ENCODE data around the gene LIMD2.

Gene LIMD2

DNA sequence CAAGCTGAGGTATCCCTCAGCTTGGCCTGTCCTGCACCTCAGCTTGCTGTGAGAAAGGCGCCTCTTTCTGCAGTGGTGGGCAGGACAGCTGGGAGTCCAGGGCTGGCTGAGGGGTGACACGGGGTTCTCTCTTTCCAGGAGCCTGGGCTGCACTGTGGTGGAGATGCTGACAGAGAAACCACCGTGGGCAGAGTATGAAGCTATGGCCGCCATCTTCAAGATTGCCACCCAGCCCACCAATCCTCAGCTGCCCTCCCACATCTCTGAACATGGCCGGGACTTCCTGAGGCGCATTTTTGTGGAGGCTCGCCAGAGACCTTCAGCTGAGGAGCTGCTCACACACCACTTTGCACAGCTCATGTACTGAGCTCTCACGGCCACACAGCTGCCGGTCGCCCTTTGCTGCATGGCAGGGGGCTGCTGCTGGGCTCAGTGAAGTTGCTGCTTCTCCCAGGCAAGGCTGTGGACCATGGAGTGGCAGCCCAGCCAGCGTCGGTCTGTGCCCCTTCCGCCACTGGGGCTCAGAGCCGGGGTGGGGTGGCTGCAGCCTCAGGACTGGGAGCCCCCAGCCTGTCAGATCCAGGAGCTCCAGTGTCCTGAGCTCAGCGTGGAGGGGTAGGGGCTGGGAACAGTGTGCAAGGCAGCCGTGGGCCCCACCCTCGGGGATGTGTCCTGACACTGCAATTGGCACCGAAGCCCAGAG, 6.4 kb downstream of the LIMD2 start:
- DNase-seq (ENCODE audit: low read depth, low spot score) = no peak
- TF ChIP-seq, protein P1, sequence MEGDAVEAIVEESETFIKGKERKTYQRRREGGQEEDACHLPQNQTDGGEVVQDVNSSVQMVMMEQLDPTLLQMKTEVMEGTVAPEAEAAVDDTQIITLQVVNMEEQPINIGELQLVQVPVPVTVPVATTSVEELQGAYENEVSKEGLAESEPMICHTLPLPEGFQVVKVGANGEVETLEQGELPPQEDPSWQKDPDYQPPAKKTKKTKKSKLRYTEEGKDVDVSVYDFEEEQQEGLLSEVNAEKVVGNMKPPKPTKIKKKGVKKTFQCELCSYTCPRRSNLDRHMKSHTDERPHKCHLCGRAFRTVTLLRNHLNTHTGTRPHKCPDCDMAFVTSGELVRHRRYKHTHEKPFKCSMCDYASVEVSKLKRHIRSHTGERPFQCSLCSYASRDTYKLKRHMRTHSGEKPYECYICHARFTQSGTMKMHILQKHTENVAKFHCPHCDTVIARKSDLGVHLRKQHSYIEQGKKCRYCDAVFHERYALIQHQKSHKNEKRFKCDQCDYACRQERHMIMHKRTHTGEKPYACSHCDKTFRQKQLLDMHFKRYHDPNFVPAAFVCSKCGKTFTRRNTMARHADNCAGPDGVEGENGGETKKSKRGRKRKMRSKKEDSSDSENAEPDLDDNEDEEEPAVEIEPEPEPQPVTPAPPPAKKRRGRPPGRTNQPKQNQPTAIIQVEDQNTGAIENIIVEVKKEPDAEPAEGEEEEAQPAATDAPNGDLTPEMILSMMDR (IDR thresholded peaks at IDR 0.05; ENCODE audit: low read depth, low read length) = no peak
- in situ Hi-C loops (cut with HindIII; ENCODE audit: low sequenced_read_pairs) = no loop called here
- H3K4me3 ChIP-seq (ENCODE audit: low read depth, low read length) = no peak overlapping the region

DNA sequence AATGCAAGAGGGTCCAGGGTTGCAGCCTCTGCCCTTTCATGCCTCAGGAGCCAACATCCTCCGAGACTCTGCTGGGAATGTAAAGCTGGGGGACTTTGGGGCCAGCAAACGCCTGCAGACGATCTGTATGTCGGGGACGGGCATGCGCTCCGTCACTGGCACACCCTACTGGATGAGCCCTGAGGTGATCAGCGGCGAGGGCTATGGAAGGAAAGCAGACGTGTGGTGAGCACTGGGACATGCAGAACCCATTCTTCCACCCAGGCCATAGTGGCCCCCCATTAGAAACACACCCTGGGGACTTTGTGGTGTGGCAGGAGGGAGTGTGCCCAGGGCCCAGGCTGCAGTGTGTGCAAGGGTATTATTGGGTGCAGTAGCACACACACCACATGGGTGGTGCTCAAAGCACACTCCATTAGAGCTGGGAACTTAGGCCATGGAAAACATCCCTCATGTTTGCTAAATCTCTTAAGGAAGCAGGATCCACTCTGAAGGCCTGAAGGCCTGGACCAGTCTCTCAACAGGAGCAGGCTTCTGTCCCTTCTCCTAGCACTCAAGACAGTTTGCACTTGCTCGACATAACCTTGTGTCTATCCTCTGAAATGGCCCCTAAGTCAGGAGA, 7.6 kb downstream of the LIMD2 start:
- TF ChIP-seq, protein P1 (IDR thresholded peaks at IDR 0.05; ENCODE audit: low read depth, low read length) = no peak
- no peak overlapping the region for H3K4me3 ChIP-seq (ENCODE audit: low read depth, low read length)
- in situ Hi-C loops (cut with HindIII; ENCODE audit: low sequenced_read_pairs) = no loop called here
- DNase-seq (ENCODE audit: low read depth, low spot score) = no peak

DNA sequence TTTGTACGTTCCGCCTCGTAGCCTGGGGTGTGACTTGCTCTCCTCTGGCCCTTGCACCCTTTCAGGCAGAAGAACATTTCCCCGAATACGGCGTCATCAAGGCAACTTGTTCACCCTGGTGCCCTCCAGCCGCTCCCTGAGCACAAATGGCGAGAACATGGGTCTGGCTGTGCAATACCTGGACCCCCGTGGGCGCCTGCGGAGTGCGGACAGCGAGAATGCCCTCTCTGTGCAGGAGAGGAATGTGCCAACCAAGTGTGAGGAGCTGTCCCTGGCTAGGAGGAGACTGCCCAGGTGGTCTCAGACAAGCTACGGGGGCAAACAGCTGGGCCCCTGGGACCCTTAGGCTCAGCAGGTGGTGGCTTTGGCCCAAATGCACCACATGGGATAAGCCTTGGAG, 10.4 kb downstream of the LIMD2 start:
- H3K4me3 ChIP-seq (ENCODE audit: low read depth, low read length) = no peak overlapping the region
- no peak for DNase-seq (ENCODE audit: low read depth, low spot score)
- in situ Hi-C loops (cut with HindIII; ENCODE audit: low sequenced_read_pairs) = no loop called here

DNA sequence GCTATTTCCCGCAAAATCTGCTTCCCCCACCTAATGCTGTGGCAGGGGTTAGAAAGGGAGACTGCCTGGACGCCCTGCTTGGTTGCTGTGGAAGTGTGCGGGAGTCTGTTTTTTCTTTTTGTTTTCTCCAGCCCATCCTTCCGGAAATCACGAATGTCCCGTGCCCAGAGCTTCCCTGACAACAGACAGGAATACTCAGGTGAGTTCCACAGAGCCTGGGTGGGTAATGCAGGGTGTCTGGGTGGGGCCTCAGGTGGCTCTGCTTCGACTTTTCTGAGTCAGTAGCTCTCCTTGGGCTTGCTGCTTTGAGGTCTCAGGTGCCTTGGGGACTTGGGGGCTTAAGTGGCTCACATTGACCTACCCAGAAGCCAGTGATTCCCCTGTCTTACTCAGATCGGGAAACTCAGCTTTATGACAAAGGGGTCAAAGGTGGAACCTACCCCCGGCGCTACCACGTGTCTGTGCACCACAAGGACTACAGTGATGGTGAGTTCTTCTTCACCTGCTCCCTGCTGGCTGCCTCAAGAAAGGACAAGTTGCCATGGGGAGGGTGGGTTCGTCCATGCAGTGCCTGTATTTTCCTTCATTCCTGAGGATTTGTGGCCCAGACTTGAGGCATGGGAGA, 11.4 kb downstream of the LIMD2 start:
- TF ChIP-seq, protein P1 (IDR thresholded peaks at IDR 0.05; ENCODE audit: low read depth, low read length) = no peak
- in situ Hi-C loops (cut with HindIII; ENCODE audit: low sequenced_read_pairs) = no loop called here
- DNase-seq (ENCODE audit: low read depth, low spot score) = no peak
- no peak overlapping the region for H3K4me3 ChIP-seq (ENCODE audit: low read depth, low read length)

More for the DNA sequence above, 10.4 kb downstream of the LIMD2 start:
- TF ChIP-seq, protein P1 (IDR thresholded peaks at IDR 0.05; ENCODE audit: low read depth, low read length) = no peak

DNA sequence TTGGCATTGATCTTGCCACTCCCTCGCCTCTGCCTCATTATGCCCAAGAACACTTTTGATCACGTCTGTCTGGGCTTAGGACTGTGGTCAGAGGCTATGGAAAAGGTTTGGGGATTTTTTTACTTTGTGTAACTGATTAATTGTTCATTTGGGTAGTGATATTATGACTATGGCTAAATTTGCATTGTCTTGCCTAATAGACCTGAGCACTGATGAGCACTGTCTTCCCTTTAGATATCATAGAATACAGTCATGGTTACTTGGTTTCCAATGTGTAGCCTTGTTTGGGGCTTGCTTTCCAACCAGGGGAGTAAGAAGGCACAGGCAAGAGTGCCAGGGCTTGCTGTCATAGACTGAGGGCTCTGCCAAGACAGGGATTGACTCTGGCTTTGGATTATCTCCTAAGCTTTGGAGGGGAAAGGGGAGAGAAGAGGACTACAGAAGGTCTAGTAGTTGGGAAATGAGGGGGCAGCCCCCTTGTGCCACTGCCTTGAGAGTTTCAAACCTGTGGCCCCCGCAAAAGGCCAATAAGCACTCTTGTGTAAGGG, 13.7 kb downstream of the LIMD2 start:
- TF ChIP-seq, protein P1 (IDR thresholded peaks at IDR 0.05; ENCODE audit: low read depth, low read length) = no peak
- DNase-seq (ENCODE audit: low read depth, low spot score) = no peak
- H3K4me3 ChIP-seq (ENCODE audit: low read depth, low read length) = no peak overlapping the region
- in situ Hi-C loops (cut with HindIII; ENCODE audit: low sequenced_read_pairs) = no loop called here

DNA sequence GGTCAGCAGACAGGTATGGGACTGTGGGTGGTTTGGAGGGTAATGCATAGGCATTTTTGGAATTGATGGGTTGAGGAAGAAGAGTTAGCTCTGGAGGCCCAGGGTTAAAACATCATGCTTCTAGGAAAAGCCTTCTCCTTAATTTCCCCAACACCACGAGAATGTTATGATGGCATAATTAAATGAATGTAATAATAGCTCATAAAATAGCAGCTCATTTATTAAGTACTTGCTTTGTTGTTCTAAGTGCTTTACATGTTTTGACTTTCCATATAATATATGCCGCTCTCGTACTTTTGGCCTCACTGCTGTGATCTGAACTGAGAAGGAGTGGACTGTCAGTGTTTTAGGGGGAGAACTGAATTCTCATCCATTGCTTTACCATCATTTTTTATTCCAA, 14.3 kb downstream of the LIMD2 start:
- no peak for DNase-seq (ENCODE audit: low read depth, low spot score)
- TF ChIP-seq, protein P1 (IDR thresholded peaks at IDR 0.05; ENCODE audit: low read depth, low read length) = no peak
- no peak overlapping the region for H3K4me3 ChIP-seq (ENCODE audit: low read depth, low read length)
- in situ Hi-C loops (cut with HindIII; ENCODE audit: low sequenced_read_pairs) = no loop called here
